Mucosa of stomach (tissue), 1 donor: ENCODE measurements around the gene LMTK3.

Source experiments
- H3K27me3 ChIP-seq: one replicate; pipeline ENCODE4 v1.7.0; 2013; ENCODE audit warnings: mild to moderate bottlenecking, low read length; ENCODE audit not compliant: control insufficient read depth, insufficient read depth
- H3K36me3 ChIP-seq: one replicate; pipeline ENCODE4 v1.7.0; 2013; ENCODE audit warnings: low read length; ENCODE audit not compliant: control insufficient read depth, insufficient read depth
- H3K4me1 ChIP-seq: one replicate; pipeline ENCODE4 v1.7.0; 2013; ENCODE audit warnings: mild to moderate bottlenecking, low read length; ENCODE audit not compliant: control insufficient read depth, insufficient read depth
- H3K4me3 ChIP-seq: one replicate; pipeline ENCODE4 v1.7.0; 2013; ENCODE audit warnings: low read length
- H3K9ac ChIP-seq: one replicate; pipeline ENCODE4 v1.7.0; 2013; ENCODE audit warnings: mild to moderate bottlenecking, low read length, moderate library complexity
- H3K9me3 ChIP-seq: one replicate; pipeline ENCODE4 v1.7.0; 2013; ENCODE audit warnings: mild to moderate bottlenecking, low read length, moderate library complexity; ENCODE audit not compliant: control insufficient read depth
- donor health status: Pancreatic carcinoma.

The LMTK3 gene

GRCh38 chr19:48443256-48443655 lies 68.4 kb downstream of the LMTK3 start:
- H3K4me3 ChIP-seq: no peak overlapping the region
- peaks cover 29% of the 10 kb centered on the region for H3K27me3 ChIP-seq
- H3K36me3 ChIP-seq: no peaks in the 10 kb centered on the region
- H3K4me1 ChIP-seq: peaks cover 22% of the 10 kb centered on the region
- no peaks in the 10 kb centered on the region for H3K9me3 ChIP-seq
- no peak overlapping the region for H3K9ac ChIP-seq

DNA sequence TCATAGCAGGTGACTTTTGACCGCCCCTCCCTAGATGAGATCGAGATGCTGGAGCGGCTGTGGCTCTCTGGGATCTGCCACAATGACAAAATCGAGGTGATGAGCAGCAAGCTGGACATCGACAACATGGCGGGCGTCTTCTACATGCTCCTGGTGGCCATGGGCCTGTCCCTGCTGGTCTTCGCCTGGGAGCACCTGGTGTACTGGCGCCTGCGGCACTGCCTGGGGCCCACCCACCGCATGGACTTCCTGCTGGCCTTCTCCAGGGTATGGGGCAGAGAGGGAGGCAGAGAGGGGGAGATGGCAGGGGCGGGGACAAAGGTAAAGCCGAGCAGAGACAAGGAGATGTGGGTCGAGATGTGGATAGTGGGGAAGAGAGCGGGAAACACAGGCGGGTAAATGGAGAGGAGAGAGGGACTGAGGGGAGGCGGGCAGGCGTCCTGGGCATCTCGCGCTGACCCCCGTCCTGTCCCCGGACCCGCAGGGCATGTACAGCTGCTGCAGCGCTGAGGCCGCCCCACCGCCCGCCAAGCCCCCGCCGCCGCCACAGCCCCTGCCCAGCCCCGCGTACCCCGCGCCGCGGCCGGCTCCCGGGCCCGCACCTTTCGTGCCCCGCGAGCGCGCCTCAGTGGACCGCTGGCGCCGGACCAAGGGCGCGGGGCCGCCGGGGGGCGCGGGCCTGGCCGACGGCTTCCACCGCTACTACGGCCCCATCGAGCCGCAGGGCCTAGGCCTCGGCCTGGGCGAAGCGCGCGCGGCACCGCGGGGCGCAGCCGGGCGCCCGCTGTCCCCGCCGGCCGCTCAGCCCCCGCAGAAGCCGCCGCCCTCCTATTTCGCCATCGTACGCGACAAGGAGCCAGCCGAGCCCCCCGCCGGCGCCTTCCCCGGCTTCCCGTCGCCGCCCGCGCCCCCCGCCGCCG lies 69.3 kb downstream of the LMTK3 start:
- Histone ChIP-seq H3K9ac (no peak overlapping the region), H3K27me3 (peaks cover 29% of the 10 kb centered on the region), H3K4me3 (no peak overlapping the region), H3K9me3 (no peaks in the 10 kb centered on the region), H3K4me1 (peaks cover 22% of the 10 kb centered on the region), H3K36me3 (no peaks in the 10 kb centered on the region)

DNA sequence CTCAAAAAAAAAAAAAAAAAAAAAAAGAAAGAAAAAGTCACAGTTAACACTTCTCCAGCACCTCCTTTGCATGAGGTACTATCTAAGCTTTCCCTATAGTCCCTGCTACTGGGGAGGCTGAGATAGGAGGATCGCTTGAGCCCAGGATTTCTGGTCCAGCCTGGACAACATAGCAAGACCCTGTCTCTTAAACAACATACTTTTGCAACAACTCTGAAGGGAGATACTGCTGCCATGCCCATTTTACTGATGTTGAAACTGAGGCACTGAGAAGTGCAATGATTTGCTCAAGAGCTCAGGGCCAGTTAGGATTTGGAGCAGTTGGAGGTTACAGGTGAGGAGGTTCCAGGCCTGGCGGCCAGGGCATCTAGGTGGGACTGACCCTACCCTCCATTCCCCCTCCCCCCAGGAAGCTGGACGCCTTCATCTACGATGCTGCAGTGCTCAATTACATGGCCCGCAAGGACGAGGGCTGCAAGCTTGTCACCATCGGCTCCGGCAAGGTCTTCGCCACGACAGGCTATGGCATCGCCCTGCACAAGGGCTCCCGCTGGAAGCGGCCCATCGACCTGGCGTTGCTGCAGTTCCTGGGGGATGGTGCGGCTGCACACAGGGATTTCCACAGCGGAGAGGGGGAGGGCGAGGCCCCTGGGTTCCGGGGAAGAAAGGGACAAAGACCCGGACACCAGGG lies 70.1 kb downstream of the LMTK3 start:
- Histone ChIP-seq H3K36me3 (no peaks in the 10 kb centered on the region), H3K4me1 (peaks cover 19% of the 10 kb centered on the region), H3K27me3 (peaks cover 34% of the 10 kb centered on the region), H3K9ac (no peak overlapping the region), H3K9me3 (no peaks in the 10 kb centered on the region), H3K4me3 (no peak overlapping the region)

DNA sequence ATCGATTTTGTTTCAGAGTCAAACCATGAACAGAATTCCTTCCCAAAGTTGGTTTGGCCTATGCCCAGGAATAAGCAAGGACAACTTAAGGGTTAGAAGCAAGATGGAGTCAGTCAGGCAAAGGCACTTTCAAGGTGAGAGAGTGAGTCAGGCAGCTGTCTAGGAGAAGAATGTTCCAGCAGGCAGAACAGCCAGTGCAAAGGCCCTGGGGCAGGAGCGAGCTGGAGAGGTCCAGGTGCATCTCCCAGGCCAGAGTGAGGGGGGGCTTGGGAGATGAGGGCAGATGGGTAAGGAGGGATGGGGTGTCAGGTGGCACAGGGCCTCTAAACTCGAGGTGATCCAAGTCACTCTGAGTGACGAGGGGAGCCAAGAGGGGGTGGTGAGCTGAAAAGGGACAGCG lies 75.0 kb downstream of the LMTK3 start:
- Histone ChIP-seq H3K9me3 (no peaks in the 10 kb centered on the region), H3K9ac (no peak overlapping the region), H3K4me3 (no peak overlapping the region), H3K36me3 (no peaks in the 10 kb centered on the region), H3K4me1 (no peaks in the 10 kb centered on the region), H3K27me3 (peaks cover 17% of the 10 kb centered on the region)
